Kidney (tissue), 14 donors: ENCODE measurements around the gene AS3MT. TPM values are rescaled to one million over a fixed set of nuclear protein-coding genes. Genes with fewer than 3 reads are reported as not detected.
A peak's percentile ranks its signal among the peaks of the same experiment; 100 is the strongest.

Experiments
- DNase-seq, 5 donors: peaks; one replicate each; pipeline ENCODE4 v3.0.0-alpha.2; 2013 to 2020
- FAIRE-seq: peaks from 2 replicates; lab custom pipeline; 2012; peaks lifted over from hg19 to GRCh38; lab: Jason Lieb, UNC
- H3K27ac ChIP-seq, 2 donors: one replicate each; pipeline ENCODE4 v1.7.0; 2013; ENCODE audit warnings: low read depth in 2 of 2, low read length in 2 of 2, inconsistent platforms in 1 of 2
- H3K27me3 ChIP-seq: one replicate; pipeline ENCODE4 v1.7.1; 2013; ENCODE audit warnings: low read length, inconsistent platforms; ENCODE audit not compliant: control insufficient read depth, insufficient read depth
- H3K36me3 ChIP-seq, 3 donors: one replicate each; pipeline versions ENCODE4 v1.7.0 to v1.7.1; 2013; ENCODE audit warnings: low read length in 3 of 3, control low read depth in 1 of 3, inconsistent platforms in 1 of 3; ENCODE audit not compliant: insufficient read depth in 3 of 3, control insufficient read depth in 2 of 3
- H3K4me1 ChIP-seq, 3 donors: one replicate each; pipeline versions ENCODE4 v1.7.0 to v1.7.1; 2013; ENCODE audit warnings: low read length in 3 of 3, inconsistent platforms in 1 of 3, low read depth in 1 of 3; ENCODE audit not compliant: control insufficient read depth in 2 of 3, insufficient read depth in 2 of 3
- H3K4me3 ChIP-seq, 3 donors: one replicate each; pipeline versions ENCODE4 v1.7.0 to v1.8.1; 2013; ENCODE audit warnings: low read length in 3 of 3, control low read depth in 1 of 3, inconsistent platforms in 1 of 3
- H3K9ac ChIP-seq, 3 donors: one replicate each; pipeline versions ENCODE4 v1.7.0 to v1.7.1; 2013; ENCODE audit warnings: low read length in 3 of 3, control low read depth in 1 of 3, inconsistent platforms in 1 of 3
- H3K9me3 ChIP-seq, 3 donors: one replicate each; pipeline versions ENCODE4 v1.7.0 to v1.7.1; 2013; ENCODE audit warnings: low read length in 3 of 3, control low read depth in 1 of 3, inconsistent platforms in 1 of 3; ENCODE audit not compliant: control insufficient read depth in 2 of 3, insufficient read depth in 1 of 3
- CTCF ChIP-seq: IDR thresholded peaks from 3 replicates; pipeline ENCODE4 v1.5.1; 2012; ENCODE audit warnings: mild to moderate bottlenecking, moderate library complexity, borderline replicate concordance; ENCODE audit not compliant: insufficient read depth; ENCODE audit errors: extremely low read depth
- intact Hi-C: fragments of 100-400 bp; cut with DNase I; formaldehyde crosslinking; loops from one replicate; pipeline ENCODE4 v1.11.1; 2022
- polyA plus RNA-seq: library from polyadenylated mRNA; stranded (reverse); fragments of 350-450 nt; fragmentation: Illumina TruSeq; extraction: RNeasy Lipid Tissue Mini Kit (QIAGEN cat#74804); gene quantifications from one replicate; pipeline ENCODE4 v1.2.3, GENCODE V29; 2014; ENCODE audit warnings: low read depth, low replicate concordance; ENCODE audit not compliant: insufficient read depth
- total RNA-seq: library from RNA; stranded (reverse); fragmentation: NEBNext Ultra II Directional; extraction: Animal tissue kit (Norgen Biotek cat#: 25700); gene quantifications from one replicate; pipeline ENCODE4 v1.2.1, GENCODE V29; 2021
- donor health status: control.
- donor health status: control.
- donor health status: control.
- donor health status: control.
- donor health status: control.
- donor health status: DM: yes; HTN: yes; CAD: no.
- donor health status: Normal renal cell carcinoma (clear cell type).

AS3MT gene
- total and polyA plus RNA-seq, 2 donors from 2014 or later, result 2.0 to 36.7 TPM

GRCh38 chr10:102930720-102931119, 61.5 kb downstream of the AS3MT start:
- H3K4me1 ChIP-seq, result no peaks in the 10 kb centered on the region
- no peaks in the 10 kb centered on the region for H3K27me3 ChIP-seq
- H3K27ac ChIP-seq, result no peak overlapping the region
- H3K9ac ChIP-seq, result no peak overlapping the region
- H3K36me3 ChIP-seq, result peaks cover 0 to 3% (median 0%) of the 10 kb centered on the region in 3 donors
- H3K4me3 ChIP-seq, result no peak overlapping the region
- TF ChIP-seq CTCF, result no peak
- H3K9me3 ChIP-seq, result no peaks in the 10 kb centered on the region
- intact Hi-C loops, result no loop called here
- FAIRE-seq (no peak), DNase-seq (no peak)

GRCh38 chr10:102931643-102932042, 62.4 kb downstream of the AS3MT start:
- H3K27ac ChIP-seq, result no peak overlapping the region
- FAIRE-seq, result no peak
- no peak for TF ChIP-seq CTCF
- no peak for DNase-seq
- H3K9me3 ChIP-seq, result no peaks in the 10 kb centered on the region
- H3K4me1 ChIP-seq, result no peaks in the 10 kb centered on the region
- H3K27me3 ChIP-seq, result no peaks in the 10 kb centered on the region
- no peak overlapping the region for H3K4me3 ChIP-seq
- intact Hi-C loops, result no loop called here
- peaks cover 0 to 3% (median 0%) of the 10 kb centered on the region in 3 donors for H3K36me3 ChIP-seq
- no peak overlapping the region for H3K9ac ChIP-seq

DNA sequence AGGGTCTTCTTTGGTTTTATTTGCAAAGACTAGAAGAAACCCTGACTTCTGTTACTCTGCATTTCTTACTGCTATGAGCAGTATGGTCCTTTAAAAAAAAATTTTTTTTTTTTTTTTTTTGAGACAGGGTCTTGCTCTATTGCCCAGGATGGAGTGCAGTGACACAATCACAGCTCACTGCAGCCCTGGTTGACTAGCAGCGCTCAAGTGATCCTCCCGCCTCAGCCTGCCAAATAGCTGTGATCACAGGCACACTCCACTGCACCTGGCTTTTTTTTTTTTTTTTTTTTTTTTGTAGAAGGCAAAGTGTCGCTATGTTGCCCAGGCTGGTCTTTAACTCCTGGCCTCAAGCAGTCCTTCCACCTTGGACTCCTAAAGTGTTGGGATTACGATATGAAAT, 66.2 kb downstream of the AS3MT start:
- DNase-seq (peak in 3 of 5 donors; percentile 31 to 44 (median 36)), FAIRE-seq (no peak)
- Histone ChIP-seq H3K27ac (no peak overlapping the region), H3K9ac (no peak overlapping the region), H3K4me3 (no peak overlapping the region), H3K4me1 (no peaks in the 10 kb centered on the region), H3K9me3 (no peaks in the 10 kb centered on the region), H3K27me3 (no peaks in the 10 kb centered on the region), H3K36me3 (no peaks in the 10 kb centered on the region)
- TF ChIP-seq CTCF, result no peak
- intact Hi-C loops, result no loop called here
